Keratinocyte (primary cell): ENCODE data around the gene MDM4. TPM values are rescaled to one million over a fixed set of nuclear protein-coding genes. Genes with fewer than 3 reads are reported as not detected.

Experiments used
- DNase-seq: peaks from one replicate; pipeline ENCODE4 v3.0.0-alpha.2; 2011; ENCODE audit warnings: low read depth, missing footprints, low spot score
- FAIRE-seq: peaks from 2 replicates; lab custom pipeline; 2011; peaks lifted over from hg19 to GRCh38; lab: Jason Lieb, UNC
- H2AFZ ChIP-seq: 2 replicates; pipeline ENCODE4 v1.6.0; 2012; ENCODE audit warnings: low read length, control low read depth, inconsistent platforms; ENCODE audit not compliant: control insufficient read depth
- H3K27ac ChIP-seq: 2 replicates; pipeline ENCODE4 v1.5.1; 2011; ENCODE audit warnings: low read length; ENCODE audit not compliant: control insufficient read depth, insufficient read depth
- H3K27me3 ChIP-seq: 3 replicates; pipeline ENCODE4 v1.6.0; 2011; ENCODE audit warnings: low read length; ENCODE audit not compliant: control insufficient read depth, insufficient read depth; ENCODE audit errors: extremely low read depth
- H3K36me3 ChIP-seq, 2 experiments: 2 replicates in 1 of 2; 3 replicates in 1 of 2; pipeline ENCODE4 v1.5.1; 2011; ENCODE audit warnings: low read length in 2 of 2, mild to moderate bottlenecking in 1 of 2; ENCODE audit not compliant: control insufficient read depth in 2 of 2, insufficient read depth in 2 of 2; ENCODE audit errors: extremely low read depth in 1 of 2
- H3K4me1 ChIP-seq: 3 replicates; pipeline ENCODE4 v1.5.1; 2011; ENCODE audit warnings: low read length; ENCODE audit not compliant: control insufficient read depth, insufficient read depth; ENCODE audit errors: extremely low read depth
- H3K4me2 ChIP-seq: 3 replicates; pipeline ENCODE4 v1.6.0; 2011; ENCODE audit warnings: low read depth, low read length; ENCODE audit not compliant: control insufficient read depth, insufficient read depth; ENCODE audit errors: extremely low read depth
- H3K4me3 ChIP-seq, 3 experiments: fragments of 200-600 bp in 1 of 3; sonication (generic) in 1 of 3; 2 replicates in 2 of 3; 3 replicates in 1 of 3; pipeline ENCODE4 v1.5.1; 2011 to 2016; ENCODE audit warnings: low read length in 3 of 3, mild to moderate bottlenecking in 3 of 3, control low read depth in 2 of 3, inconsistent platforms in 1 of 3, low read depth in 1 of 3, mixed read lengths in 1 of 3, mixed run types in 1 of 3, moderate library complexity in 1 of 3; ENCODE audit not compliant: control insufficient read depth in 2 of 3, insufficient read depth in 2 of 3; ENCODE audit errors: extremely low read depth in 1 of 3
- H3K79me2 ChIP-seq: 2 replicates; pipeline ENCODE4 v1.6.0; 2012; ENCODE audit warnings: low read length; ENCODE audit not compliant: control insufficient read depth, insufficient read depth
- H3K9ac ChIP-seq: 3 replicates; pipeline ENCODE4 v1.6.0; 2011; ENCODE audit warnings: low read length; ENCODE audit not compliant: control insufficient read depth, insufficient read depth; ENCODE audit errors: extremely low read depth
- H3K9me1 ChIP-seq: 3 replicates; pipeline ENCODE4 v1.6.0; 2011; ENCODE audit warnings: low read length; ENCODE audit not compliant: control insufficient read depth, insufficient read depth; ENCODE audit errors: extremely low read depth
- H3K9me3 ChIP-seq: 2 replicates; pipeline ENCODE4 v1.5.1; 2012; ENCODE audit warnings: low read depth, low read length; ENCODE audit not compliant: control insufficient read depth
- H4K20me1 ChIP-seq: 3 replicates; pipeline ENCODE4 v1.6.0; 2011; ENCODE audit warnings: low read length; ENCODE audit not compliant: control insufficient read depth, insufficient read depth; ENCODE audit errors: extremely low read depth
- EZH2 ChIP-seq: IDR thresholded peaks from one replicate; pipeline ENCODE4 v1.6.1; 2012; ENCODE audit warnings: inconsistent platforms, mild to moderate bottlenecking, low read length, moderate library complexity
- dilution Hi-C: fragments of 300-500 bp; cut with MboI; formaldehyde crosslinking; loops from one replicate; pipeline ENCODE4 v1.7.0; 2020; ENCODE audit warnings: low sequenced_read_pairs; ENCODE audit not compliant: extremely low pct_ligation_motif_present
- polyA plus RNA-seq, 5 experiments: library from polyadenylated mRNA; depleted of rRNA in 3 of 5; stranded (reverse) in 3 of 5; stranded (forward) in 1 of 5; unstranded in 1 of 5; fragments of >200 nt; gene quantifications; 1 replicate in 1 of 5; 2 replicates in 3 of 5; 3 replicates in 1 of 5; pipeline versions ENCODE4 v1.2.1 to v1.2.3, GENCODE V29; 2011 to 2012; ENCODE audit warnings: missing spikeins in 2 of 5, low read depth in 1 of 5, low replicate concordance in 1 of 5
- TF ChIP-seq, protein P1 (sequence below), 3 experiments: IDR thresholded peaks in 1 of 3; conservative IDR thresholded peaks in 1 of 3; optimal IDR thresholded peaks in 1 of 3; 2 replicates in 2 of 3; 3 replicates in 1 of 3; pipeline versions ENCODE3 to v1.5.1; 2011; ENCODE audit warnings: low read length in 3 of 3, mild to moderate bottlenecking in 3 of 3, moderate library complexity in 2 of 3, control low read depth in 1 of 3, inconsistent platforms in 1 of 3; ENCODE audit not compliant: insufficient read depth in 2 of 3; ENCODE audit errors: extremely low read depth in 1 of 3

MDM4 gene
- polyA plus RNA-seq, 1 donor (not counting 4 experiments of a cell fraction or from before 2014, with no cell fraction given) = 17.8 TPM

DNA sequence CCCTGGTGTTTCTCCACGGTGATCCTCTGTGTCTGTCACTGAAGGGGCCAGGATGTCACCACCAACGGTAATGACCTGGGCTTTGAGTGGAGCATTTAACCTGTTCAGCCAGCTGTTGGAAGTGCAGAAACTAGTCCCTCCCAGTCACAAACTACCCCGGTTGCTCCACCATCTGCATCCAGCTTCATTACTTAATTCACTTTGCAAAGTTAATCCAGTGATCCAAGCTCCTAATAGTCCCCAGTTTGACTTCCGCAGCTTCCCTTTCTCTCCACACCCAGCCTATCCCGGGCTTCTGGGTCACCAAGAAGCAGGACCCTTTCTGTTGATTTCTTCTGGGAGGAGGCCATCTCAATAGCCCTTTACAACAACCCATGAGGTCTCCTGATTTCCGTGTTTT is 63.5 kb downstream of the MDM4 start:
- no peaks in the 10 kb centered on the region for H3K79me2 ChIP-seq
- no peaks in the 10 kb centered on the region for H3K9me3 ChIP-seq
- no peak for FAIRE-seq
- DNase-seq = no peak
- H3K9me1 ChIP-seq = no peaks in the 10 kb centered on the region
- TF ChIP-seq, protein P1, sequence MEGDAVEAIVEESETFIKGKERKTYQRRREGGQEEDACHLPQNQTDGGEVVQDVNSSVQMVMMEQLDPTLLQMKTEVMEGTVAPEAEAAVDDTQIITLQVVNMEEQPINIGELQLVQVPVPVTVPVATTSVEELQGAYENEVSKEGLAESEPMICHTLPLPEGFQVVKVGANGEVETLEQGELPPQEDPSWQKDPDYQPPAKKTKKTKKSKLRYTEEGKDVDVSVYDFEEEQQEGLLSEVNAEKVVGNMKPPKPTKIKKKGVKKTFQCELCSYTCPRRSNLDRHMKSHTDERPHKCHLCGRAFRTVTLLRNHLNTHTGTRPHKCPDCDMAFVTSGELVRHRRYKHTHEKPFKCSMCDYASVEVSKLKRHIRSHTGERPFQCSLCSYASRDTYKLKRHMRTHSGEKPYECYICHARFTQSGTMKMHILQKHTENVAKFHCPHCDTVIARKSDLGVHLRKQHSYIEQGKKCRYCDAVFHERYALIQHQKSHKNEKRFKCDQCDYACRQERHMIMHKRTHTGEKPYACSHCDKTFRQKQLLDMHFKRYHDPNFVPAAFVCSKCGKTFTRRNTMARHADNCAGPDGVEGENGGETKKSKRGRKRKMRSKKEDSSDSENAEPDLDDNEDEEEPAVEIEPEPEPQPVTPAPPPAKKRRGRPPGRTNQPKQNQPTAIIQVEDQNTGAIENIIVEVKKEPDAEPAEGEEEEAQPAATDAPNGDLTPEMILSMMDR (optimal IDR thresholded peaks at IDR 0.05 in 1 of 3, IDR thresholded peaks at IDR 0.05 in 1 of 3, conservative IDR thresholded peaks at IDR 0.05 in 1 of 3; ENCODE audit: extremely low read depth in 1 of 3, insufficient read depth in 2 of 3, low read length in 3 of 3) = no peak
- TF ChIP-seq EZH2 = no peak
- H3K4me1 ChIP-seq = no peaks in the 10 kb centered on the region
- no peak overlapping the region for H3K9ac ChIP-seq
- H3K4me3 ChIP-seq = no peak overlapping the region
- dilution Hi-C loops = no loop called here
- no peaks in the 10 kb centered on the region for H3K27me3 ChIP-seq
- no peak overlapping the region for H2AFZ ChIP-seq
- no peaks in the 10 kb centered on the region for H3K36me3 ChIP-seq
- no peak overlapping the region for H3K4me2 ChIP-seq
- no peaks in the 10 kb centered on the region for H4K20me1 ChIP-seq
- H3K27ac ChIP-seq = no peak overlapping the region

- no peak for FAIRE-seq
- H4K20me1 ChIP-seq = no peaks in the 10 kb centered on the region
These were observed 64.7 kb downstream of the MDM4 start for GRCh38 chr1:204580862-204581261.

More at GRCh38 chr1:204580862-204581261, 64.7 kb downstream of the MDM4 start:
- no peaks in the 10 kb centered on the region for H3K4me1 ChIP-seq
- H3K4me2 ChIP-seq = no peak overlapping the region
- no peak overlapping the region for H3K4me3 ChIP-seq
- H3K36me3 ChIP-seq = no peaks in the 10 kb centered on the region
- no peak overlapping the region for H3K9ac ChIP-seq
- no peaks in the 10 kb centered on the region for H3K9me1 ChIP-seq
- dilution Hi-C loops = no loop called here
- no peak for DNase-seq
- no peaks in the 10 kb centered on the region for H3K9me3 ChIP-seq
- H3K27me3 ChIP-seq = no peaks in the 10 kb centered on the region
- no peak overlapping the region for H2AFZ ChIP-seq
- H3K27ac ChIP-seq = no peak overlapping the region
- no peaks in the 10 kb centered on the region for H3K79me2 ChIP-seq
- TF ChIP-seq EZH2 = no peak
- TF ChIP-seq, protein P1 (optimal IDR thresholded peaks at IDR 0.05 in 1 of 3, IDR thresholded peaks at IDR 0.05 in 1 of 3, conservative IDR thresholded peaks at IDR 0.05 in 1 of 3; ENCODE audit: extremely low read depth in 1 of 3, insufficient read depth in 2 of 3, low read length in 3 of 3) = no peak
